GM12878 (cell line): ENCODE measurements around the gene PGC. TPM values are rescaled to one million over a fixed set of nuclear protein-coding genes. Genes with fewer than 3 reads are reported as not detected.

Source experiments
- ATAC-seq: fragments of 200-7000 bp; cut with Tn5 transposase; 3 replicates; pipeline ENCODE4 v1.9.1; 2020; ENCODE audit warnings: mild to moderate bottlenecking, moderate library complexity
- BruUV-seq: library from RNA; stranded (reverse); fragments of 400-500 nt; replicated peaks from 2 replicates; lab custom pipeline; 2021; lab: Mats Ljungman, UMichigan
- CTCF ChIA-PET: fragments of 300-600 bp; sonication (Branson Sonifier 250); formaldehyde crosslinking; extraction: SDS; loops from one replicate; lab custom pipeline; 2021; ENCODE audit warnings: inconsistent platforms; lab: Yijun Ruan, JAX
- POLR2A ChIA-PET: fragments of 350-600 bp; formaldehyde crosslinking; extraction: SDS; loops from one replicate; lab custom pipeline; 2021; ENCODE audit warnings: inconsistent platforms; lab: Charles Lee
- RAD21 ChIA-PET: fragments of 300-600 bp; sonication (Branson Sonifier 250); formaldehyde crosslinking; loops from one replicate; lab custom pipeline; 2023; ENCODE audit warnings: antibody characterized with exemption; ENCODE audit not compliant: unreplicated experiment; lab: Charles Lee
- SMC1A ChIA-PET: fragments of 300-600 bp; sonication (Branson Sonifier 250); formaldehyde crosslinking; loops from one replicate; lab custom pipeline; 2023; ENCODE audit not compliant: unreplicated experiment, uncharacterized antibody; lab: Charles Lee
- DNase-seq: peaks from one replicate; pipeline ENCODE4 v3.0.0-alpha.2; 2011; ENCODE audit warnings: low read depth, low spot score
- FAIRE-seq: peaks from 3 replicates; lab custom pipeline; 2011; peaks lifted over from hg19 to GRCh38; lab: Jason Lieb, UNC
- H2AFZ ChIP-seq: 2 replicates; pipeline ENCODE4 v1.6.0; 2011; ENCODE audit warnings: low read depth, low read length, control low read depth; ENCODE audit not compliant: control insufficient read depth
- H3K27ac ChIP-seq: 2 replicates; pipeline ENCODE4 v1.5.1; 2011; ENCODE audit warnings: control low read depth; ENCODE audit not compliant: control insufficient read depth, insufficient read depth
- H3K27me3 ChIP-seq, 2 experiments: replicated peaks in 1 of 2; 2 replicates each; pipeline versions ENCODE4 v1.6.0 to v1.6.1; 2011; ENCODE audit warnings: low read length in 1 of 2; ENCODE audit not compliant: control insufficient read depth in 2 of 2, insufficient read depth in 2 of 2
- H3K36me3 ChIP-seq, 2 experiments: 2 replicates each; pipeline ENCODE4 v1.5.1; 2011; ENCODE audit warnings: low read length in 1 of 2; ENCODE audit not compliant: control insufficient read depth in 2 of 2, insufficient read depth in 2 of 2
- H3K4me1 ChIP-seq: 2 replicates; pipeline ENCODE4 v1.6.1; 2011; ENCODE audit warnings: mild to moderate bottlenecking, low read length, moderate library complexity, mixed read lengths; ENCODE audit not compliant: control insufficient read depth, insufficient read depth
- H3K4me2 ChIP-seq: 2 replicates; pipeline ENCODE4 v1.6.0; 2011; ENCODE audit warnings: control low read depth; ENCODE audit not compliant: control insufficient read depth, insufficient read depth
- H3K4me3 ChIP-seq: fragments of 200-600 bp; sonication (generic); 2 replicates; pipeline ENCODE4 v1.5.1; 2016
- H3K79me2 ChIP-seq: 2 replicates; pipeline ENCODE4 v1.6.0; 2011; ENCODE audit warnings: low read length; ENCODE audit not compliant: control insufficient read depth, insufficient read depth
- H3K9ac ChIP-seq: 2 replicates; pipeline ENCODE4 v1.8.0; 2011; ENCODE audit warnings: low read length, control low read depth, mixed read lengths; ENCODE audit not compliant: control insufficient read depth, insufficient read depth
- H3K9me3 ChIP-seq: replicated peaks from 3 replicates; pipeline ENCODE4 v1.5.1; 2011; ENCODE audit warnings: mild to moderate bottlenecking, low read length; ENCODE audit not compliant: control insufficient read depth, insufficient read depth
- H4K20me1 ChIP-seq: 2 replicates; pipeline ENCODE4 v1.6.0; 2011; ENCODE audit not compliant: control insufficient read depth, insufficient read depth
- ATF3 ChIP-seq: IDR thresholded peaks from 2 replicates; pipeline ENCODE4 v1.6.1; 2011; ENCODE audit warnings: low read depth, mild to moderate bottlenecking, low read length, moderate library complexity, borderline replicate concordance; ENCODE audit errors: extremely low read depth
- ELK1 ChIP-seq: IDR thresholded peaks from 2 replicates; pipeline ENCODE4 v1.6.1; 2012; ENCODE audit warnings: low read depth, low read length, improper control_type of control experiment
- FOS ChIP-seq: IDR thresholded peaks from 3 replicates; pipeline ENCODE4 v1.6.1; 2011; ENCODE audit warnings: borderline replicate concordance; ENCODE audit not compliant: insufficient read length; ENCODE audit errors: extremely low read depth
- HDGF ChIP-seq: fragments of 450-650 bp; IDR thresholded peaks from 2 replicates; pipeline ENCODE4 v1.6.1; 2016; ENCODE audit warnings: antibody characterized with exemption
- IKZF2 ChIP-seq, 2 experiments: fragments of 450-650 bp; IDR thresholded peaks; 2 replicates each; pipeline ENCODE4 v1.6.1; 2017; ENCODE audit warnings: mild to moderate bottlenecking in 2 of 2, moderate library complexity in 2 of 2
- MXI1 ChIP-seq: fragments of 150-350 bp; IDR thresholded peaks from 2 replicates; pipeline ENCODE4 v1.6.1; 2011; ENCODE audit warnings: low read depth, mild to moderate bottlenecking, inconsistent platforms, low read length, improper control_type of control experiment
- POLR2AphosphoS2 ChIP-seq: IDR thresholded peaks from 2 replicates; pipeline ENCODE4 v1.6.1; 2011; ENCODE audit warnings: low read depth, mild to moderate bottlenecking, low read length, improper control_type of control experiment, moderate library complexity
- RCOR1 ChIP-seq: conservative IDR thresholded peaks from 2 replicates; pipeline ENCODE4 v1.6.1; 2012; ENCODE audit warnings: low read depth, low read length, improper control_type of control experiment
- WGBS: methylation state at CpG from one replicate; pipeline ENCODE4 v1.1.6; 2016; ENCODE audit warnings: low lambda C conversion rate; ENCODE audit not compliant: insufficient replicate concordance, insufficient coverage; ENCODE audit errors: missing lambda C conversion rate; 5-methylcytosine and 5-hydroxymethylcytosine counted together
- in situ Hi-C: fragments of 300-500 bp; cut with MboI; formaldehyde crosslinking; loops from 9 replicates; pipeline ENCODE4 v1.14.3; 2018; ENCODE audit warnings: mixed read lengths
- intact Hi-C: fragments of 100-400 bp; cut with micrococcal nuclease; formaldehyde crosslinking; loops from one replicate; pipeline ENCODE4 v1.14.2; 2022; ENCODE audit not compliant: unreplicated experiment
- polyA plus RNA-seq, 11 experiments: library from polyadenylated mRNA; depleted of rRNA in 4 of 11; unstranded in 6 of 11; stranded (reverse) in 5 of 11; fragments of >200 nt; fragmentation: Nextera tagmentation in 4 of 11; fragmentation: Illumina TruSeq in 1 of 11; extraction: Ambion mirVana in 4 of 11; extraction: Trizol in 1 of 11; gene quantifications; 1 replicate in 1 of 11; 2 replicates in 10 of 11; pipeline versions ENCODE4 v1.2.1 to v1.2.3, GENCODE V29; 2011 to 2016; ENCODE audit warnings: inconsistent platforms in 2 of 11, missing spikeins in 2 of 11, low read depth in 1 of 11
- total RNA-seq, 4 experiments: library from RNA; depleted of rRNA in 3 of 4; stranded (reverse); fragments of >200 nt in 3 of 4; fragmentation: Illumina TruSeq in 1 of 4; extraction: Trizol in 1 of 4; gene quantifications; 2 replicates each; pipeline versions ENCODE4 v1.2.1 to v1.2.3, GENCODE V29; 2013 to 2021

Gene PGC
- total and polyA plus RNA-seq, 10 of the 15 experiments (the other 5 are each of a cell fraction or from before 2014, with no cell fraction given) = 0.26 TPM; not detected in 9

GRCh38 chr6:41748542-41748941 is 1.3 kb upstream of the PGC start:
- in situ Hi-C loops (no loop called here), intact Hi-C loops (no loop called here)
- no peak for TF ChIP-seq RCOR1
- no peak for TF ChIP-seq IKZF2 (IDR thresholded peaks at IDR 0.05)
- no peak for TF ChIP-seq ELK1
- no peak for TF ChIP-seq FOS
- no peak for TF ChIP-seq ATF3
- no peak for TF ChIP-seq POLR2AphosphoS2
- no peak for TF ChIP-seq MXI1
- no peak for TF ChIP-seq HDGF
- no peak overlapping the region for H3K27ac ChIP-seq
- H3K36me3 ChIP-seq = no peaks in the 10 kb centered on the region
- no peaks in the 10 kb centered on the region for H3K9me3 ChIP-seq
- ChIA-PET RAD21 (interaction anchor here (1.4 kb wide), 1 partner anchor 27 kb away, joined by 3 read pairs; no protein-coding TSS in a partner anchor), SMC1A (interaction anchor here (0.6 to 1.1 kb wide), 2 partner anchors 30 to 163 kb away, joined by 3 read pairs; no protein-coding TSS in a partner anchor), CTCF (interaction anchor here (0.8 kb wide), 1 partner anchor 46 kb away, joined by 3 read pairs; no protein-coding TSS in a partner anchor), POLR2A (interaction anchor here (0.6 kb wide), 1 partner anchor 414 kb away, joined by 3 read pairs; no protein-coding TSS in a partner anchor)
- no peaks in the 10 kb centered on the region for H4K20me1 ChIP-seq
- H3K4me2 ChIP-seq = no peak overlapping the region
- no peaks in the 10 kb centered on the region for H3K4me1 ChIP-seq
- 40% methylated on average over 3 of the region's 3 CpGs for WGBS
- no peaks in the 10 kb centered on the region for H3K79me2 ChIP-seq
- DNase-seq (no peak), ATAC-seq (no peak), FAIRE-seq (no peak)
- H3K4me3 ChIP-seq = no peak overlapping the region
- no peak overlapping the region for H2AFZ ChIP-seq
- no peak overlapping the region for H3K9ac ChIP-seq
- no TSS peak for BruUV-seq
- H3K27me3 ChIP-seq = no peaks in the 10 kb centered on the region; a peak in 1 of 4 replicates
